Gastroesophageal sphincter (tissue), 4 donors: Measurements from ENCODE around the gene TMEM38A. TPM values are rescaled to one million over a fixed set of nuclear protein-coding genes. Genes with fewer than 3 reads are reported as not detected.
A peak's percentile ranks its signal among the peaks of the same experiment; 100 is the strongest.

Experiments
- ATAC-seq: fragments of 150-250 bp; one replicate; pipeline ENCODE4 v1.9.1; 2016; ENCODE audit warnings: mild to moderate bottlenecking, moderate library complexity
- H3K27ac ChIP-seq, 4 donors: fragments of 200-600 bp; sonication (generic) in 3 of 4; 1 replicate in 3 of 4; 2 replicates in 1 of 4; pipeline ENCODE4 v1.5.1; 2016 to 2019
- H3K27me3 ChIP-seq: fragments of 200-600 bp; sonication (generic); one replicate; pipeline ENCODE4 v1.5.1; 2019
- H3K36me3 ChIP-seq, 2 donors: fragments of 200-600 bp; sonication (generic); one replicate each; pipeline ENCODE4 v1.5.1; 2019; ENCODE audit warnings: control low read depth in 1 of 2
- H3K4me1 ChIP-seq, 3 donors: fragments of 200-600 bp; sonication (generic); 1 replicate in 2 of 3; 2 replicates in 1 of 3; pipeline ENCODE4 v1.5.1; 2016 to 2019; ENCODE audit warnings: control low read depth in 2 of 3
- H3K4me3 ChIP-seq, 2 donors: fragments of 200-600 bp; sonication (generic); one replicate each; pipeline ENCODE4 v1.5.1; 2019; ENCODE audit warnings: mild to moderate bottlenecking in 1 of 2, moderate library complexity in 1 of 2
- H3K9me3 ChIP-seq, 3 donors: fragments of 200-600 bp; sonication (generic); one replicate each; pipeline ENCODE4 v1.5.1; 2017 to 2019; ENCODE audit warnings: control low read depth in 2 of 3
- EP300 ChIP-seq: sonication (generic); formaldehyde crosslinking; IDR thresholded peaks from one replicate; pipeline ENCODE4 v1.6.1; 2017; ENCODE audit warnings: antibody characterized with exemption, mild to moderate bottlenecking
- POLR2A ChIP-seq, 2 donors: fragments of 450-650 bp; IDR thresholded peaks; one replicate each; pipeline ENCODE4 v1.6.1; 2017; ENCODE audit warnings: antibody characterized with exemption in 2 of 2, mild to moderate bottlenecking in 2 of 2, moderate library complexity in 1 of 2
- POLR2AphosphoS5 ChIP-seq: sonication (generic); formaldehyde crosslinking; IDR thresholded peaks from one replicate; pipeline ENCODE4 v1.6.1; 2017; ENCODE audit warnings: antibody characterized with exemption
- WGBS, 2 donors: methylation state at CpG; one replicate each; pipeline ENCODE4 v1.1.5; 2018; ENCODE audit warnings: low coverage in 1 of 2; 5-methylcytosine and 5-hydroxymethylcytosine counted together
- total RNA-seq, 4 donors: library from RNA; depleted of rRNA; stranded (reverse); fragments of >200 nt; gene quantifications; one replicate each; pipeline ENCODE4 v1.1.0, GENCODE V29; 2016
- TF ChIP-seq, protein P1 (sequence below), 4 experiments: fragments of 200-600 bp in 2 of 4; fragments of 450-650 bp in 2 of 4; sonication (generic) in 1 of 4; IDR thresholded peaks; one replicate each; pipeline ENCODE4 v1.5.1; 2017 to 2019; ENCODE audit warnings: antibody characterized with exemption in 4 of 4, mild to moderate bottlenecking in 2 of 4, moderate library complexity in 2 of 4

TMEM38A gene
- total RNA-seq, 4 donors from 2014 or later = 7.1 to 18.8 (median 8.8) TPM

DNA sequence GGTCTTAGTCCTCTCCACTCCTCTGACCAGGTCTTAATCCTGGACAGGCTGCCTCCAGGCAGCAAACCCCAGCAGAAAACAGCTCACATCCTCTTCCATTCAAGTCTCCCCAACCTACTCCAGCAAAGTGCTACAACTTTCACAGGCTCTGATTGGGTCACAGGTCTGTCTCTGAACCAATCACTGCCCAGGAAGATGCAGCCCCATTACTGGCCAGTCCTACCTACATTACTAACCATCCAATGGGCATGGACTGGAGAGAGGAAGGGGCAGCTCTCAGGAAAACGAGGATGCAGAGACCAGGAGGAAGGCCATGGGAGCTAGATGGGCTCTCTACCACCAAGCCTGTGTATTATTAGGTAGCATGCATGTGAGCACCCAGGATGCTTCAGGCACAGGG, 45.1 kb upstream of the TMEM38A start:
- TF ChIP-seq EP300 (no peak), POLR2AphosphoS5 (no peak), POLR2A (IDR thresholded peaks at IDR 0.05) (no peak)
- TF ChIP-seq, protein P1, sequence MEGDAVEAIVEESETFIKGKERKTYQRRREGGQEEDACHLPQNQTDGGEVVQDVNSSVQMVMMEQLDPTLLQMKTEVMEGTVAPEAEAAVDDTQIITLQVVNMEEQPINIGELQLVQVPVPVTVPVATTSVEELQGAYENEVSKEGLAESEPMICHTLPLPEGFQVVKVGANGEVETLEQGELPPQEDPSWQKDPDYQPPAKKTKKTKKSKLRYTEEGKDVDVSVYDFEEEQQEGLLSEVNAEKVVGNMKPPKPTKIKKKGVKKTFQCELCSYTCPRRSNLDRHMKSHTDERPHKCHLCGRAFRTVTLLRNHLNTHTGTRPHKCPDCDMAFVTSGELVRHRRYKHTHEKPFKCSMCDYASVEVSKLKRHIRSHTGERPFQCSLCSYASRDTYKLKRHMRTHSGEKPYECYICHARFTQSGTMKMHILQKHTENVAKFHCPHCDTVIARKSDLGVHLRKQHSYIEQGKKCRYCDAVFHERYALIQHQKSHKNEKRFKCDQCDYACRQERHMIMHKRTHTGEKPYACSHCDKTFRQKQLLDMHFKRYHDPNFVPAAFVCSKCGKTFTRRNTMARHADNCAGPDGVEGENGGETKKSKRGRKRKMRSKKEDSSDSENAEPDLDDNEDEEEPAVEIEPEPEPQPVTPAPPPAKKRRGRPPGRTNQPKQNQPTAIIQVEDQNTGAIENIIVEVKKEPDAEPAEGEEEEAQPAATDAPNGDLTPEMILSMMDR (IDR thresholded peaks at IDR 0.05) = no peak
- H3K27me3 ChIP-seq = no peaks in the 10 kb centered on the region
- 20 to 40% methylated on average over 1 of the region's 1 CpG for WGBS, 2 donors
- no peak overlapping the region for H3K27ac ChIP-seq
- ATAC-seq = no peak
- H3K36me3 ChIP-seq = no peaks in the 10 kb centered on the region
- H3K9me3 ChIP-seq = no peaks in the 10 kb centered on the region
- H3K4me3 ChIP-seq = no peak overlapping the region
- H3K4me1 ChIP-seq = peaks cover 0 to 76% (median 14%) of the 10 kb centered on the region in 3 donors

DNA sequence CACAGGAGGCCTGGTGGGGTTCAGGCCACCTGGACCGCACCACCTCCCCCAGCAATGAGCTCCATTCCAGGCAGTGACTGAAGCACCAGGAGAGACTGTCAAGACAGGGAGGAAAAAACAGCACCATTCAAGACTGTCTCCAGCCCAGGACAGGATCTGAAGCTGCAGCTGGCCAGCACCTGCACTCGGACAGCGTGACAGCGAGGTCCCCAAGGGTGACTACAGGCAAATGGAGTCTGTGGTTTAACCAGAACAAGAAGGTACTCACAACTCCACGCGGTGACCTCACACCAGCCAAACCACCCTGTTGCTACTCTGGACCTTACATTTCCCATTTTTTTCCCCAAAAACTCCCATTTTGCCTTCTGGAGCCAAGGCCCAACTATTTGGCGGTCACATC, 42.7 kb upstream of the TMEM38A start:
- WGBS, 2 donors = 88 to 98% methylated on average over 3 to 6 of the region's 7 CpGs
- Histone ChIP-seq H3K36me3 (no peaks in the 10 kb centered on the region), H3K27ac (no peak overlapping the region), H3K4me1 (peaks cover 0 to 84% (median 14%) of the 10 kb centered on the region in 3 donors), H3K9me3 (no peaks in the 10 kb centered on the region), H3K4me3 (no peak overlapping the region), H3K27me3 (no peaks in the 10 kb centered on the region)
- no peak for ATAC-seq
- TF ChIP-seq EP300 = no peak
- no peak for TF ChIP-seq POLR2AphosphoS5
- TF ChIP-seq POLR2A (IDR thresholded peaks at IDR 0.05) = no peak
- TF ChIP-seq, protein P1 (IDR thresholded peaks at IDR 0.05) = no peak

DNA sequence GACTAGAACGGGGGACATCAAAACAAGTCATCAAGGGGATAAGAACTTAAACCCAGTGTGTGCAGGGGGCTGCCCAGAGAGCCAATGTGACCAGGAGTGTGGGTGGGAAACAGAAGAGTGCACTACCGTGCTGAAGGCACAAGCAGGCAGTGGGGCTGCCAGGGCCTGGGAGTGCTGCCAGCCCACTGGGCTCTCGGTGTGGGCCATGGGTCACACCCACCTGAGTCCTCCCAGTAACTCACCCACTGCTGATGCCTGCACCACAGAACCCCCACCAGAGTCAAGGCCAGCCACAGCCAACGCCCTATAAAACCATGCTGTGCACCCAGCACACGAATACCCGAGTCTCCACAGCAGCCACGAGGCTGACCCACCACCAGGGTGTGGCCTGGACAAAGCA, 41.5 kb upstream of the TMEM38A start:
- peaks cover 0 to 84% (median 14%) of the 10 kb centered on the region in 3 donors for H3K4me1 ChIP-seq
- H3K9me3 ChIP-seq = no peaks in the 10 kb centered on the region
- ATAC-seq = no peak
- WGBS, 2 donors = 5 to 29% methylated on average over 1 to 3 of the region's 7 CpGs
- peaks cover 0 to 12% of the 10 kb centered on the region in 2 donors for H3K36me3 ChIP-seq
- H3K27me3 ChIP-seq = no peaks in the 10 kb centered on the region
- H3K27ac ChIP-seq = peak overlapping the region in 2 of 4 donors; percentile 5 to 33
- TF ChIP-seq POLR2AphosphoS5 = no peak
- TF ChIP-seq EP300 = no peak
- TF ChIP-seq POLR2A (IDR thresholded peaks at IDR 0.05) = no peak
- TF ChIP-seq, protein P1 (IDR thresholded peaks at IDR 0.05) = no peak
- no peak overlapping the region for H3K4me3 ChIP-seq

DNA sequence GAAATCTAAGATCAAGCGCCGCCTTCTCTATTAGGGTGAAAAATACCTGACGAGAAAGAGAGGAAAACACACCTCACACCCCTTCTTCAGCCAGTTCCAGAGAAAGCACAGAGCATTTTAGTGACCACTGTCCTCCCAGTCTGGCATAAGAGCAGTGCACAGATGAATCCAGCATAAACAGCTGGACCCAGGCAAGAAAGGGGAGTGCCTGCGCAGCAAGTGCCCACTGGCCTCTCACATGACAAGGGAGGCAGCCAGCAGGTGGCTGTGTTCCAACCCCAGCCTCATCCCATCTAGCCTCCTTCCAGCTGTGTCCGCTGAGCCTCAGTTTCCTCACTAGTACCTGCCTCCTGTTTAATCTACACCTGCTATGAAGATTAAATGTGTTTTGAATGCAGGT, 40.9 kb upstream of the TMEM38A start:
- Histone ChIP-seq H3K4me1 (peaks cover 0 to 84% (median 19%) of the 10 kb centered on the region in 3 donors), H3K27me3 (no peaks in the 10 kb centered on the region), H3K4me3 (no peak overlapping the region), H3K9me3 (no peaks in the 10 kb centered on the region), H3K27ac (peak overlapping the region in 2 of 4 donors; percentile 5 to 33), H3K36me3 (peaks cover 0 to 18% of the 10 kb centered on the region in 2 donors)
- ATAC-seq = no peak
- TF ChIP-seq POLR2AphosphoS5 (no peak), POLR2A (IDR thresholded peaks at IDR 0.05) (no peak), EP300 (no peak)
- TF ChIP-seq, protein P1 (IDR thresholded peaks at IDR 0.05) = no peak
- 68 to 80% methylated on average over 2 to 4 of the region's 5 CpGs for WGBS, 2 donors

DNA sequence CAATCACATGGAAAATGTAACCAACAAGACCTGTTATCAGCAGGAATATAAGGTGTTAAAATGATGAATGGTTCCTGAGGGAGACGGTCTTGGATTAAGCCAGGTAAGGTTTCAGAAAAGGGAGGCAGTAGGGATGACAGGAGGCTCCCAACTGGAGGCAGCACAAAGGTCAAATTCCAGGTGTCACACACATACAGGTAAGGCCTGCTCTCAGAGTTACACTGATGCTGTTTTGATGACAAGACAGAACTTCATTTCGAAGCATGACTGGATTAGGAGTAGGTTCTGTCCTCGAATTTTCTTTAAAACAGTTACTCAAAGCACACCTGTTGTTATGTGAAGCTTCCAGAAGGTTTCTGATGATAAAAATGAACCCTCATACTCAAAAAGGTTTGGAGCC, 40.4 kb upstream of the TMEM38A start:
- Histone ChIP-seq H3K9me3 (no peaks in the 10 kb centered on the region), H3K4me3 (no peak overlapping the region), H3K36me3 (peaks cover 0 to 21% of the 10 kb centered on the region in 2 donors), H3K27ac (peak overlapping the region in 1 of 4 donors; percentile 5), H3K27me3 (no peaks in the 10 kb centered on the region), H3K4me1 (peaks cover 0 to 84% (median 25%) of the 10 kb centered on the region in 3 donors)
- 61 to 78% methylated on average over 2 to 3 of the region's 3 CpGs for WGBS, 2 donors
- TF ChIP-seq POLR2A (IDR thresholded peaks at IDR 0.05) = no peak
- no peak for TF ChIP-seq EP300
- no peak for ATAC-seq
